Adrenal gland (tissue), 5 donors: ENCODE measurements around the gene MAN2B2.

Experiments
- CTCF ChIP-seq, 6 experiments: fragments of 450-650 bp in 4 of 6; fragments of 200-600 bp in 2 of 6; sonication (generic) in 1 of 6; IDR thresholded peaks; 1 replicate in 5 of 6; 2 replicates in 1 of 6; pipeline versions ENCODE4 v1.5.1 to v1.8.0; 2016 to 2021; ENCODE audit warnings: antibody characterized with exemption in 6 of 6, mild to moderate bottlenecking in 2 of 6, moderate library complexity in 1 of 6
- POLR2A ChIP-seq, 2 donors: fragments of 450-650 bp; IDR thresholded peaks; one replicate each; pipeline ENCODE4 v1.6.1; 2017; ENCODE audit warnings: antibody characterized with exemption in 2 of 2, mild to moderate bottlenecking in 2 of 2, moderate library complexity in 1 of 2
- donor health status: DM: no; HTN: no; CAD: no.

DNA sequence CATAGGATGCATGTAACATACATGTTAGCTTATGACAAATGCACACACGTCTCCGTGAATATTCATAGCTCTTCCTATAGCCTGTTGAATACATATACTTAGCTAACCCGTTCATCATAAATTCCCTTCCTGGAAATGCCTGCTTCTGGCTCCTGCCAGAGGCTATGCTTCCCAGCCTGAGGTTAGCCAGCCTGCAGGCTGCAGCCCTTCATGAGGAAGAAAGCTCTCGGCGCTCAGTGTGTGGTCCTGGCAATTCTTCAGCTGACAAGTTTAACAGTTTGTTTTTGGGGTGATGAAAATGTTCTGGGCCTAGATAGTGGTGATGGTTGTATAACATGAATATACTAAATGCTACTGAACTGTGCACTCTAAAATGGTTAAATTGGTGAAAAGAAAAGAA lies 48.8 kb upstream of the MAN2B2 start:
- no peak for TF ChIP-seq POLR2A (IDR thresholded peaks at IDR 0.05)
- no peak for TF ChIP-seq CTCF (IDR thresholded peaks at IDR 0.05)
